T-helper 1 cell treated with Interleukin-12 subunit alpha and Interleukin-12 subunit beta and Interleukin-4 antibody, amounts not matched to agents 30 μg/mL and 1 μg/mL, for 36 hours (primary cell): Measurements from ENCODE around the gene HOXD12.

Experiments
- H3K27ac Mint-ChIP-seq: one replicate; pipeline ENCODE4 v1.8.0; 2021; ENCODE audit warnings: mild to moderate bottlenecking, mixed read lengths
- H3K27me3 Mint-ChIP-seq: one replicate; pipeline ENCODE4 v1.8.0; 2021; ENCODE audit warnings: low read depth, mixed read lengths
- H3K36me3 Mint-ChIP-seq: one replicate; pipeline ENCODE4 v1.8.0; 2021; ENCODE audit warnings: low read depth, mixed read lengths
- H3K4me1 Mint-ChIP-seq: one replicate; pipeline ENCODE4 v1.8.0; 2021; ENCODE audit warnings: low read depth, mixed read lengths
- H3K4me3 Mint-ChIP-seq: one replicate; pipeline ENCODE4 v1.8.0; 2021; ENCODE audit warnings: mild to moderate bottlenecking, moderate library complexity, mixed read lengths
- H3K9me3 Mint-ChIP-seq: one replicate; pipeline ENCODE4 v1.8.0; 2021; ENCODE audit warnings: mixed read lengths

The HOXD12 gene

DNA sequence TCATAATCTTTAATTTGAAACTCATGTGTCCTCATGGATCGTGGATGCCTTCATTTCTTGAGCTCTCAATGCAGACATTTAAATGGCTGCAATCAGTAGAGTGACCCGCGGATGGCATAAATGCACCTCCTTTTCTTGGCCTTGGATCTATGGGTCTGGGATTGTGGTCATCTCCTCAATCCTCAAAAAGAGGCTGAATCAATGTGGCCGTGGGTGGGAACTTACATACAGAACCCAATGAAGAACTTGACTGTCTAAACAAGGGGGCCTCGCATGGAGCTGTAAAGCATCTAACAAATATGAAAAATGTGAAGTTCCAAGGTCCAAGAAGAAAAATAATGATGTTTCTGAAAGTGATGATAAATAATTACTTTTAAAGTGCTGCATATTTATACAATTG lies 4.2 kb upstream of the HOXD12 start:
- Mint-ChIP-seq H3K4me1 (peaks cover 19% of the 10 kb centered on the region), H3K4me3 (no peak overlapping the region), H3K9me3 (no peaks in the 10 kb centered on the region), H3K27ac (no peak overlapping the region), H3K36me3 (peaks cover 9% of the 10 kb centered on the region), H3K27me3 (peaks cover 88% of the 10 kb centered on the region)

DNA sequence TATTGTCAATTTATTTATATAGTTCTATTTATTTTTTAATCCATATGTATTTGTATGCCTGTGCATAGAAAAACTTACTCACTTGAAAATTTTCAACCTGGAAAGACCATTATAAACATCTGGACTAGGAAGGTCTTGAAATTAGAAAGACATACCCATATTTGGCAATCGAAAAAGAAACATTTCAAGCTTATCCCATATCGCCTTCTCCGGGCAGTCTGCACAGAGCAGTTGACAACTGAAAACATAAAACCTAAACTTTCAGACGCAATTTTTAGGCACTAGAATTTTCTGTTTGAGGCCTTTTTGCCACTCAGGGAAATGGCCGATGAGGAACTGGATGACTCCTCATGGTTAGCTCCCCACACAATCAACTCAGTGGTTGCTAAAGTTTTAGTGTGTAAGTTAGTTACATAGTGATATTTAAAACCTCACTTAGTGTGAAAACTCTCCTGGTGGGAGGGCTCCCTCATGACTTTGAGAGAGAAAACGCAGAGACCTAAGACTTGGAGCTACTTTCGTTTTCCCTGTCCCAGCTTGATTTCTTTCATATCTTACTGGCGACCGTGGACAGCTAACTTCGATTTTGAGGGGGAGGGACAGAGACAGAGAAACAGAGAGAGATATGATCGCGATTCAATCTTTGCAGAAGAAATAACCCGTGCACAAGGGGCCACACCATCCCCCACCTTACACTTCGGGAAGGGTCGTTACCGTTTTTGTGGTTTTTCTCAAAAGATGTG lies 3.2 kb upstream of the HOXD12 start:
- peak overlapping the region; percentile 72 for H3K27ac Mint-ChIP-seq
- H3K4me1 Mint-ChIP-seq: peaks cover 19% of the 10 kb centered on the region
- H3K27me3 Mint-ChIP-seq: peaks cover 87% of the 10 kb centered on the region
- peak overlapping the region; percentile 80 for H3K4me3 Mint-ChIP-seq
- no peaks in the 10 kb centered on the region for H3K9me3 Mint-ChIP-seq
- H3K36me3 Mint-ChIP-seq: peaks cover 9% of the 10 kb centered on the region

GRCh38 chr2:176096986-176097819 lies 2.4 kb upstream of the HOXD12 start:
- peak overlapping the region; percentile 80 for H3K4me3 Mint-ChIP-seq
- H3K4me1 Mint-ChIP-seq: peaks cover 17% of the 10 kb centered on the region
- no peak overlapping the region for H3K27ac Mint-ChIP-seq
- H3K9me3 Mint-ChIP-seq: no peaks in the 10 kb centered on the region
- peaks cover 7% of the 10 kb centered on the region for H3K36me3 Mint-ChIP-seq
- H3K27me3 Mint-ChIP-seq: peaks cover 87% of the 10 kb centered on the region

DNA sequence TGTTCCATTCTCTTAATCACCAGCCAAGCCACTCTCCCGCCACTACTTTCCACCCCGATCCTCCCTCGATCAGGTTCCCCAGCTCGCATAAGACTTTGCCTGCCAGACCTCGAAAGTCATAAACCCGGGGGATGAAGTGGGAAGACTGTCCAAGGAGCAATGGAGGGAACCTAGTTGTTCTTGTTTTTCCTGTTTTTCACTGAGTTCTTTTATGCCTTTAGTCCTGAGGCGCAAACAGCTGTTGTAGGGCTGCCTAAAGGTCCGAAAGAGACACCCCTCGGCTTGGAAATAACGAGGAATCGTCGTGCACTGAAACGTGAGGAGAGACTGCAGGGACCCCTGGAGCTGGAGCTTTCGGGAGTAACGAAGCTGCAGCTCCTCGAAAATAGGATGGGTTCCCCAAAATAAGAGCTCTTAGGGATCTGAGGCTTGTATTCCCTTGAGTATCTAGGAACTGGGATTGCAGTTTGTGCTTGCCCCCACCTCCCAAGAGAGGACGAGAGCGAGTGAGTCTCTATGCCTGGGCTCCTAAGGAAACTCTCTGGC lies 1.7 kb upstream of the HOXD12 start:
- no peaks in the 10 kb centered on the region for H3K9me3 Mint-ChIP-seq
- H3K27me3 Mint-ChIP-seq: peaks cover 94% of the 10 kb centered on the region
- H3K27ac Mint-ChIP-seq: peak overlapping the region; percentile 49
- peak overlapping the region; percentile 80 for H3K4me3 Mint-ChIP-seq
- H3K4me1 Mint-ChIP-seq: peaks cover 17% of the 10 kb centered on the region
- peaks cover 7% of the 10 kb centered on the region for H3K36me3 Mint-ChIP-seq

GRCh38 chr2:176098366-176099158 lies 1.0 kb upstream of the HOXD12 start:
- Mint-ChIP-seq H3K27ac (no peak overlapping the region), H3K27me3 (peaks cover 95% of the 10 kb centered on the region), H3K9me3 (no peaks in the 10 kb centered on the region), H3K36me3 (peaks cover 6% of the 10 kb centered on the region), H3K4me1 (peaks cover 17% of the 10 kb centered on the region), H3K4me3 (no peak overlapping the region)

- Mint-ChIP-seq H3K27ac (no peak overlapping the region), H3K9me3 (no peaks in the 10 kb centered on the region), H3K36me3 (peaks cover 2% of the 10 kb centered on the region), H3K4me3 (no peak overlapping the region), H3K4me1 (peaks cover 14% of the 10 kb centered on the region), H3K27me3 (peaks cover 95% of the 10 kb centered on the region)
Measured at GRCh38 chr2:176099159-176099727, 352 bp upstream of the HOXD12 start.

DNA sequence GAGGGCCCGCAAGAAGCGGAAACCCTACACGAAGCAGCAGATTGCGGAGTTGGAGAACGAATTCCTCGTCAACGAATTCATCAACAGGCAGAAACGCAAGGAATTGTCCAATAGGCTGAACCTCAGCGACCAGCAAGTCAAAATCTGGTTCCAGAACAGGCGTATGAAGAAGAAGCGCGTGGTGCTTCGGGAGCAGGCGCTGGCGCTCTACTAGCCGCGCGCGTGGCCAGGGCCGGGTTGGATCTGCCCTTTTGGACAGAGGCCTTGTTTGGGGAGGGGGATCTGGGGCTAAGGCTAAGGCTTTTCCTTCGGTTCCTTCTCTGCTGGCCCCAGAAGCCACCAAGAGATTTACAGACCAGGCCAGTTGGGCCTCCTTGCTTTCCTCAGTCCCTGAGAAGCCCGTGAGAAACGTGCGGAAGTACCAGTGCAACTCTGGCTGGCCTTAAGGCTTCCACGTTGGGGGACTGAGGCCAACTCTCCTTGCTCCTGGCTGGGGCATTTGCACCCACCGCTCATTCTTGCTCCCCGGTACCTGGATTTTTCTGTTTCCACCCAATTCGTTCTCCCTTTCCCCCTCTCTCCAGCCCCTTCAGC lies 1.0 kb downstream of the HOXD12 start:
- H3K27ac Mint-ChIP-seq: no peak overlapping the region
- H3K4me3 Mint-ChIP-seq: no peak overlapping the region
- peaks cover 14% of the 10 kb centered on the region for H3K4me1 Mint-ChIP-seq
- peaks cover 95% of the 10 kb centered on the region for H3K27me3 Mint-ChIP-seq
- H3K9me3 Mint-ChIP-seq: no peaks in the 10 kb centered on the region
- peaks cover 2% of the 10 kb centered on the region for H3K36me3 Mint-ChIP-seq

- H3K4me1 Mint-ChIP-seq: peaks cover 15% of the 10 kb centered on the region
- H3K36me3 Mint-ChIP-seq: peaks cover 2% of the 10 kb centered on the region
- H3K4me3 Mint-ChIP-seq: no peak overlapping the region
- peaks cover 95% of the 10 kb centered on the region for H3K27me3 Mint-ChIP-seq
- no peaks in the 10 kb centered on the region for H3K9me3 Mint-ChIP-seq
- H3K27ac Mint-ChIP-seq: no peak overlapping the region
Measured at GRCh38 chr2:176101216-176101830, 1.7 kb downstream of the HOXD12 start.

DNA sequence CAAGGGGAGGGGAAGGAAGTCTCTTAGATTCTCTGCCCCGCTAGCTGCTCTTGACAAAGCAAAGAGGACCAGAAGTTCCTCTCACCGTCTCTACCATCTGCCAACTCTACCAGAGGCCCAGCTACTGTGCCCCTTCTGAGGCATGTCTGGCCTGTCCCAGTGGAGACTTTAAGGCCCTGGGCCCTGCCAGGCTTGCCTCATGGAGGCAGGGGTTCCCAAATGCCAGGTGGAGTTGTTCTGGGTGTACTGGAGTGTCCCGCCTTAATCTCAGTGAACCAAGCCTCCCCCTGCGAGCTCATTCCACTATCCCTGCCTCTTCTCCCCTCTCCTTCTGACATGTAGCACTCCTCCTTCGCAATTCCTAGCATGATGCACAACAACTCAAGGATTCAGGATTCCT lies 2.2 kb downstream of the HOXD12 start:
- Mint-ChIP-seq H3K27me3 (peaks cover 92% of the 10 kb centered on the region), H3K27ac (no peak overlapping the region), H3K36me3 (no peaks in the 10 kb centered on the region), H3K4me3 (peak overlapping the region; percentile 3), H3K4me1 (peaks cover 12% of the 10 kb centered on the region), H3K9me3 (no peaks in the 10 kb centered on the region)

- Mint-ChIP-seq H3K4me1 (peaks cover 8% of the 10 kb centered on the region), H3K27me3 (peaks cover 90% of the 10 kb centered on the region), H3K9me3 (no peaks in the 10 kb centered on the region), H3K4me3 (peak overlapping the region; percentile 3), H3K27ac (no peak overlapping the region), H3K36me3 (no peaks in the 10 kb centered on the region)
Measured at GRCh38 chr2:176102309-176102866, 2.8 kb downstream of the HOXD12 start.

- H3K27ac Mint-ChIP-seq: no peak overlapping the region
- H3K9me3 Mint-ChIP-seq: no peaks in the 10 kb centered on the region
- no peaks in the 10 kb centered on the region for H3K36me3 Mint-ChIP-seq
- H3K27me3 Mint-ChIP-seq: peaks cover 84% of the 10 kb centered on the region
- H3K4me3 Mint-ChIP-seq: no peak overlapping the region
- peaks cover 4% of the 10 kb centered on the region for H3K4me1 Mint-ChIP-seq
Measured at GRCh38 chr2:176103194-176103593, 3.6 kb downstream of the HOXD12 start.

- Mint-ChIP-seq H3K4me1 (peaks cover 5% of the 10 kb centered on the region), H3K36me3 (no peaks in the 10 kb centered on the region), H3K4me3 (no peak overlapping the region), H3K27ac (no peak overlapping the region), H3K9me3 (no peaks in the 10 kb centered on the region), H3K27me3 (peaks cover 86% of the 10 kb centered on the region)
Measured at GRCh38 chr2:176103742-176104315, 4.2 kb downstream of the HOXD12 start.
